Smooth muscle cell (in vitro differentiated cells): Measurements from ENCODE around the gene ROBO2. TPM values are rescaled to one million over a fixed set of nuclear protein-coding genes. Genes with fewer than 3 reads are reported as not detected.

Experiments used
- DNase-seq: peaks from one replicate; lab custom pipeline; 2025; ENCODE audit not compliant: unreplicated experiment; lab: John Stamatoyannopoulos, UW
- H2AFZ ChIP-seq: fragments of 200-600 bp; sonication (generic); 2 replicates; pipeline ENCODE4 v1.6.0; 2016; ENCODE audit warnings: antibody characterized with exemption, low read depth, mild to moderate bottlenecking
- H3F3A ChIP-seq: fragments of 200-600 bp; sonication (generic); 2 replicates; pipeline ENCODE4 v1.6.0; 2017; ENCODE audit warnings: antibody characterized with exemption, low read depth
- H3K27ac ChIP-seq: fragments of 200-600 bp; sonication (generic); 2 replicates; pipeline ENCODE4 v1.5.1; 2016; ENCODE audit warnings: low read depth, mild to moderate bottlenecking
- H3K27me3 ChIP-seq: fragments of 200-600 bp; sonication (generic); 2 replicates; pipeline ENCODE4 v1.6.1; 2016; ENCODE audit warnings: low read depth, mild to moderate bottlenecking
- H3K36me3 ChIP-seq: fragments of 200-600 bp; sonication (generic); 2 replicates; pipeline ENCODE4 v1.5.1; 2016; ENCODE audit warnings: low read depth
- H3K4me1 ChIP-seq: fragments of 200-600 bp; sonication (generic); 2 replicates; pipeline ENCODE4 v1.5.1; 2016; ENCODE audit warnings: low read depth
- H3K4me2 ChIP-seq: fragments of 200-600 bp; sonication (generic); 2 replicates; pipeline ENCODE4 v1.6.0; 2016; ENCODE audit warnings: mild to moderate bottlenecking
- H3K4me3 ChIP-seq: fragments of 200-600 bp; sonication (generic); 2 replicates; pipeline ENCODE4 v1.5.1; 2016; ENCODE audit warnings: mild to moderate bottlenecking
- H3K79me2 ChIP-seq: fragments of 200-600 bp; sonication (generic); 2 replicates; pipeline ENCODE4 v1.6.0; 2016; ENCODE audit warnings: low read depth, mild to moderate bottlenecking
- H3K9ac ChIP-seq: fragments of 200-600 bp; sonication (generic); 2 replicates; pipeline ENCODE4 v1.6.0; 2016; ENCODE audit warnings: low read depth
- H3K9me3 ChIP-seq: fragments of 200-600 bp; sonication (generic); replicated peaks from 2 replicates; pipeline ENCODE4 v1.5.1; 2016; ENCODE audit warnings: low read depth
- H4K20me1 ChIP-seq: fragments of 200-600 bp; sonication (generic); 2 replicates; pipeline ENCODE4 v1.6.0; 2016; ENCODE audit warnings: low read depth
- CTCF ChIP-seq: fragments of 200-600 bp; sonication (generic); IDR thresholded peaks from 2 replicates; pipeline ENCODE4 v1.5.1; 2017; ENCODE audit warnings: borderline replicate concordance, mild to moderate bottlenecking, antibody characterized with exemption; ENCODE audit not compliant: insufficient read depth, poor library complexity, severe bottlenecking
- WGBS: methylation state at CpG from one replicate; pipeline ENCODE4 v1.1.7; 2016; ENCODE audit warnings: low lambda C conversion rate; 5-methylcytosine and 5-hydroxymethylcytosine counted together
- polyA plus RNA-seq: library from polyadenylated mRNA; unstranded; fragments of >200 nt; fragmentation: Nextera tagmentation; extraction: Ambion mirVana; gene quantifications from 2 replicates; pipeline ENCODE4 v1.2.1, GENCODE V29; 2016
- total RNA-seq: library from RNA; depleted of rRNA; stranded (reverse); fragments of >200 nt; gene quantifications from 2 replicates; pipeline ENCODE4 v1.2.3, GENCODE V29; 2014

ROBO2 gene
- total and polyA plus RNA-seq, 2 experiments from 2014 or later, result 23.9 to 54.4 TPM

GRCh38 chr3:77086408-77086807, 46.5 kb downstream of the ROBO2 start:
- no peak for DNase-seq
- 93% methylated on average over 6 of the region's 6 CpGs for WGBS
- Histone ChIP-seq H3F3A (no peaks in the 10 kb centered on the region), H2AFZ (no peak overlapping the region), H3K9ac (no peak overlapping the region), H3K79me2 (peaks cover 7% of the 10 kb centered on the region), H3K4me2 (no peak overlapping the region), H3K4me3 (no peak overlapping the region), H3K36me3 (no peaks in the 10 kb centered on the region), H3K27me3 (no peaks in the 10 kb centered on the region), H3K4me1 (peaks cover 5% of the 10 kb centered on the region), H4K20me1 (peaks cover 27% of the 10 kb centered on the region), H3K27ac (no peak overlapping the region), H3K9me3 (no peaks in the 10 kb centered on the region)
- TF ChIP-seq CTCF, result no peak

GRCh38 chr3:77091809-77092208, 51.9 kb downstream of the ROBO2 start:
- H3K9me3 ChIP-seq, result no peaks in the 10 kb centered on the region
- H3F3A ChIP-seq, result no peaks in the 10 kb centered on the region
- H3K9ac ChIP-seq, result no peak overlapping the region
- no peak for DNase-seq
- no peak overlapping the region for H2AFZ ChIP-seq
- H3K4me1 ChIP-seq, result no peaks in the 10 kb centered on the region
- no peaks in the 10 kb centered on the region for H3K27me3 ChIP-seq
- peaks cover 14% of the 10 kb centered on the region for H3K79me2 ChIP-seq
- WGBS, result 97% methylated on average over 5 of the region's 5 CpGs
- no peak for TF ChIP-seq CTCF
- no peak overlapping the region for H3K4me3 ChIP-seq
- H3K4me2 ChIP-seq, result no peak overlapping the region
- H4K20me1 ChIP-seq, result peaks cover 16% of the 10 kb centered on the region
- no peak overlapping the region for H3K27ac ChIP-seq
- no peaks in the 10 kb centered on the region for H3K36me3 ChIP-seq

DNA sequence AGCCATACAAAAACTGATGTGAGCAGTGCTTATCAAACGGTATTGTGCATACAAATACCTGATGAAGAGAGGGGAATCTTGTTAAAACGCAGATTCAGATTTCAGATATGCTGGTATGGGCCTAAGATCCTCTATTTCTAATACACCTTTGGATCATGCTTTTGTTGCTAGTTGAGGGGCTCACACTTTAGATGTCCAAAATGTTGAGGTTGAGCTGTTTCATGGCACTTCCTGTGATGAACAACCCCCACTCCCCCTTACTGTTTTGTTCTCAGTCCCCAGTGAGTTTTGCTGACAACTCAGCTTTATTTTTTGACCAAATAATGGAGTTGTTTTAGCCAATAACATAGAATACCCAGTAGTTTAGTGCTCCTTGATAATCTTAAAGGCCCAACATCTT, 53.2 kb downstream of the ROBO2 start:
- H3K27me3 ChIP-seq, result no peaks in the 10 kb centered on the region
- no peaks in the 10 kb centered on the region for H3F3A ChIP-seq
- TF ChIP-seq CTCF, result no peak
- H2AFZ ChIP-seq, result no peak overlapping the region
- H3K36me3 ChIP-seq, result no peaks in the 10 kb centered on the region
- peaks cover 12% of the 10 kb centered on the region for H4K20me1 ChIP-seq
- H3K79me2 ChIP-seq, result peaks cover 8% of the 10 kb centered on the region
- 98% methylated on average over 2 of the region's 2 CpGs for WGBS
- H3K9me3 ChIP-seq, result no peaks in the 10 kb centered on the region
- no peak for DNase-seq
- no peak overlapping the region for H3K27ac ChIP-seq
- H3K4me3 ChIP-seq, result no peak overlapping the region
- no peak overlapping the region for H3K9ac ChIP-seq
- H3K4me1 ChIP-seq, result no peaks in the 10 kb centered on the region
- H3K4me2 ChIP-seq, result no peak overlapping the region

DNA sequence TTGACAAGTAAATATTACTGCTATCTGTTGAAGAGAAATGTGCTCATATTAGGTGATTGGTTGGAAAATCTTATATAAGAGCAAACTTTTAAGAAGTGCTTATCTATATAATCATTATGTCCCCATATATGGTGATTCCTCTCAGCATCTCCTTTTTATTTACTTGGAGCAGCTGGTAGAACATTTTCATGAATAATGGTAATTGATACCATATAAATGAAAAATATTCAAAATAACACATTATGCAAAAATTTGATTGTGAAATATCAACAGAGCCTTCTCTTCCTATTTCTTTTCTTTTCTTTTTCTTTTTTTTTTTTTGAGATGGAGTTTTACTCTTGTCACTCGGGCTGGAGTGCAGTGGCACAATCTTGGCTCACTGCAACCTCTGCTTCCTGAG, 56.2 kb downstream of the ROBO2 start:
- no peaks in the 10 kb centered on the region for H3K4me1 ChIP-seq
- no peak overlapping the region for H3K9ac ChIP-seq
- H3F3A ChIP-seq, result no peaks in the 10 kb centered on the region
- WGBS, result 93% methylated on average over 1 of the region's 1 CpG
- no peaks in the 10 kb centered on the region for H3K9me3 ChIP-seq
- H2AFZ ChIP-seq, result no peak overlapping the region
- H3K36me3 ChIP-seq, result no peaks in the 10 kb centered on the region
- peaks cover 8% of the 10 kb centered on the region for H3K79me2 ChIP-seq
- no peak overlapping the region for H3K27ac ChIP-seq
- TF ChIP-seq CTCF, result no peak
- H3K4me3 ChIP-seq, result no peak overlapping the region
- H3K4me2 ChIP-seq, result no peak overlapping the region
- H3K27me3 ChIP-seq, result no peaks in the 10 kb centered on the region
- DNase-seq, result no peak
- peaks cover 4% of the 10 kb centered on the region for H4K20me1 ChIP-seq
